Ishikawa (cell line): ENCODE measurements around the gene ZNF547.

Experiments used
- CEBPB ChIP-seq: IDR thresholded peaks from 2 replicates; pipeline ENCODE4 v1.6.1; 2012
- EGR1 ChIP-seq: IDR thresholded peaks from 2 replicates; pipeline ENCODE4 v1.6.1; 2012
- MAX ChIP-seq: IDR thresholded peaks from 2 replicates; pipeline ENCODE4 v1.6.1; 2012
- REST ChIP-seq: IDR thresholded peaks from 2 replicates; pipeline ENCODE4 v1.6.1; 2012; ENCODE audit warnings: low read depth, mild to moderate bottlenecking
- TAF1 ChIP-seq: IDR thresholded peaks from 2 replicates; pipeline ENCODE4 v1.6.1; 2012; ENCODE audit warnings: low read depth, mild to moderate bottlenecking
- TCF12 ChIP-seq: IDR thresholded peaks from 2 replicates; pipeline ENCODE4 v1.6.1; 2012; ENCODE audit warnings: low read depth
- YY1 ChIP-seq: IDR thresholded peaks from 2 replicates; pipeline ENCODE4 v1.6.1; 2012; ENCODE audit warnings: low read depth

GRCh38 chr19:57319869-57320179 lies 43.5 kb upstream of the ZNF547 start:
- TF ChIP-seq YY1 (no peak), CEBPB (no peak), TAF1 (no peak), MAX (no peak), EGR1 (no peak), REST (no peak), TCF12 (no peak)
